Fibroblast of villous mesenchyme (primary cell): ENCODE data around the gene ZNF296. TPM values are rescaled to one million over a fixed set of nuclear protein-coding genes. Genes with fewer than 3 reads are reported as not detected.

Experiments
- DNase-seq: peaks from one replicate; pipeline ENCODE4 v3.0.0-alpha.2; 2010; ENCODE audit warnings: low read depth
- H3K4me3 ChIP-seq: 2 replicates; pipeline ENCODE4 v1.5.1; 2011; ENCODE audit warnings: low read depth, mild to moderate bottlenecking, low read length
- CTCF ChIP-seq: IDR thresholded peaks from 2 replicates; pipeline ENCODE4 v1.5.1; 2012; ENCODE audit warnings: low read depth, mild to moderate bottlenecking, low read length; ENCODE audit not compliant: insufficient read depth
- total RNA-seq: library from RNA; depleted of rRNA; stranded (reverse); fragments of >200 nt; gene quantifications from 2 replicates; pipeline ENCODE4 v1.2.3, GENCODE V29; 2012

Gene ZNF296
- total RNA-seq, 1 donor: under 0.01 TPM

GRCh38 chr19:45076851-45077730, 813 bp upstream of the ZNF296 start:
- H3K4me3 ChIP-seq: peak overlapping the region; percentile 65
- TF ChIP-seq CTCF: no peak
- DNase-seq: no peak

- DNase-seq: peak; percentile 58
- no peak for TF ChIP-seq CTCF
- peak overlapping the region; percentile 65 for H3K4me3 ChIP-seq
Observed at GRCh38 chr19:45075301-45076028, 813 bp downstream of the ZNF296 start.

GRCh38 chr19:45074744-45075300, 1.5 kb downstream of the ZNF296 start:
- no peak for TF ChIP-seq CTCF
- H3K4me3 ChIP-seq: peak overlapping the region; percentile 65
- no peak for DNase-seq

- DNase-seq: no peak
- no peak overlapping the region for H3K4me3 ChIP-seq
- no peak for TF ChIP-seq CTCF
Observed at GRCh38 chr19:45071969-45072790, 4.1 kb downstream of the ZNF296 start.

GRCh38 chr19:45071545-45071938, 4.7 kb downstream of the ZNF296 start:
- no peak overlapping the region for H3K4me3 ChIP-seq
- no peak for DNase-seq
- no peak for TF ChIP-seq CTCF

GRCh38 chr19:45070861-45071544, 5.3 kb downstream of the ZNF296 start:
- no peak overlapping the region for H3K4me3 ChIP-seq
- no peak for TF ChIP-seq CTCF
- DNase-seq: no peak
